Adrenal gland (tissue), 12 donors: ENCODE measurements around the gene IPPK. TPM values are rescaled to one million over a fixed set of nuclear protein-coding genes. Genes with fewer than 3 reads are reported as not detected.

Source experiments
- DNase-seq, 7 donors: peaks; one replicate each; pipeline ENCODE4 v3.0.0-alpha.2; 2019 to 2020
- H3K27ac ChIP-seq, 5 donors: fragments of 200-600 bp; sonication (generic) in 4 of 5; 1 replicate in 3 of 5; 2 replicates in 2 of 5; pipeline versions ENCODE4 v1.5.1 to v1.8.0; 2016 to 2020; ENCODE audit warnings: mild to moderate bottlenecking in 1 of 5
- H3K27me3 ChIP-seq: fragments of 200-600 bp; 2 replicates; pipeline ENCODE4 v1.8.0; 2021
- H3K36me3 ChIP-seq, 2 donors: fragments of 200-600 bp; replicated peaks in 1 of 2; 1 replicate in 1 of 2; 2 replicates in 1 of 2; pipeline versions ENCODE4 v1.5.1 to v1.8.0; 2018 to 2022
- H3K4me1 ChIP-seq, 2 donors: fragments of 200-600 bp; replicated peaks in 1 of 2; 1 replicate in 1 of 2; 2 replicates in 1 of 2; pipeline versions ENCODE4 v1.5.1 to v1.8.0; 2018 to 2021
- H3K4me3 ChIP-seq, 4 donors: fragments of 200-600 bp; sonication (generic) in 3 of 4; one replicate each; pipeline ENCODE4 v1.5.1; 2016 to 2018
- H3K9me3 ChIP-seq, 3 donors: fragments of 200-600 bp; sonication (generic) in 1 of 3; replicated peaks in 1 of 3; 1 replicate in 2 of 3; 2 replicates in 1 of 3; pipeline versions ENCODE4 v1.5.1 to v1.8.0; 2016 to 2021
- POLR2A ChIP-seq, 2 donors: fragments of 450-650 bp; IDR thresholded peaks; one replicate each; pipeline ENCODE4 v1.6.1; 2017; ENCODE audit warnings: antibody characterized with exemption in 2 of 2, mild to moderate bottlenecking in 2 of 2, moderate library complexity in 1 of 2
- WGBS, 4 donors: extraction: QIAGEN DNeasy Blood & Tissue Kit in 2 of 4; methylation state at CpG; one replicate each; pipeline versions ENCODE4 v1.1.5 to v1.1.7; 2013 to 2017; 5-methylcytosine and 5-hydroxymethylcytosine counted together
- intact Hi-C, 2 donors: fragments of 100-400 bp; cut with DNase I; formaldehyde crosslinking; loops; one replicate each; pipeline versions ENCODE4 v1.14.1 to v1.15.0; 2022 to 2023
- polyA plus RNA-seq, 3 donors: library from polyadenylated mRNA; stranded (reverse); fragments of 200-250 nt in 2 of 3; fragments of 350-450 nt in 1 of 3; fragmentation: Illumina TruSeq in 1 of 3; extraction: RNeasy Lipid Tissue Mini Kit (QIAGEN cat#74804) in 1 of 3; gene quantifications; one replicate each; pipeline ENCODE4 v1.2.3, GENCODE V29; 2013 to 2014
- total RNA-seq, 9 donors: library from RNA; depleted of rRNA in 4 of 9; stranded (reverse); fragments of >200 nt in 4 of 9; fragments of 120-200 nt in 1 of 9; fragmentation: NEBNext Ultra II Directional in 1 of 9; extraction: Animal tissue kit (Norgen Biotek cat#: 25700) in 1 of 9; gene quantifications; one replicate each; pipeline versions ENCODE4 v1.1.0 to v1.2.4, GENCODE V29; 2013 to 2023
- TF ChIP-seq, protein P1 (sequence below), 6 experiments: fragments of 450-650 bp in 4 of 6; fragments of 200-600 bp in 2 of 6; sonication (generic) in 1 of 6; IDR thresholded peaks; 1 replicate in 5 of 6; 2 replicates in 1 of 6; pipeline versions ENCODE4 v1.5.1 to v1.8.0; 2016 to 2021; ENCODE audit warnings: antibody characterized with exemption in 6 of 6, mild to moderate bottlenecking in 2 of 6, moderate library complexity in 1 of 6
- donor health status: healthy with polysubstance abuse.
- donor health status: Bipolar disorder and iron deficiency.
- donor health status: DM: yes; HTN: yes; CAD: no.
- donor health status: DM: no; HTN: no; CAD: no.
- donor health status: DM: no; HTN: no; CAD: no.
- donor health status: DM: yes; HTN: yes; CAD: no.

IPPK gene
- total and polyA plus RNA-seq, 12 donors, result 2.9 to 22.2 (median 9.0) TPM

DNA sequence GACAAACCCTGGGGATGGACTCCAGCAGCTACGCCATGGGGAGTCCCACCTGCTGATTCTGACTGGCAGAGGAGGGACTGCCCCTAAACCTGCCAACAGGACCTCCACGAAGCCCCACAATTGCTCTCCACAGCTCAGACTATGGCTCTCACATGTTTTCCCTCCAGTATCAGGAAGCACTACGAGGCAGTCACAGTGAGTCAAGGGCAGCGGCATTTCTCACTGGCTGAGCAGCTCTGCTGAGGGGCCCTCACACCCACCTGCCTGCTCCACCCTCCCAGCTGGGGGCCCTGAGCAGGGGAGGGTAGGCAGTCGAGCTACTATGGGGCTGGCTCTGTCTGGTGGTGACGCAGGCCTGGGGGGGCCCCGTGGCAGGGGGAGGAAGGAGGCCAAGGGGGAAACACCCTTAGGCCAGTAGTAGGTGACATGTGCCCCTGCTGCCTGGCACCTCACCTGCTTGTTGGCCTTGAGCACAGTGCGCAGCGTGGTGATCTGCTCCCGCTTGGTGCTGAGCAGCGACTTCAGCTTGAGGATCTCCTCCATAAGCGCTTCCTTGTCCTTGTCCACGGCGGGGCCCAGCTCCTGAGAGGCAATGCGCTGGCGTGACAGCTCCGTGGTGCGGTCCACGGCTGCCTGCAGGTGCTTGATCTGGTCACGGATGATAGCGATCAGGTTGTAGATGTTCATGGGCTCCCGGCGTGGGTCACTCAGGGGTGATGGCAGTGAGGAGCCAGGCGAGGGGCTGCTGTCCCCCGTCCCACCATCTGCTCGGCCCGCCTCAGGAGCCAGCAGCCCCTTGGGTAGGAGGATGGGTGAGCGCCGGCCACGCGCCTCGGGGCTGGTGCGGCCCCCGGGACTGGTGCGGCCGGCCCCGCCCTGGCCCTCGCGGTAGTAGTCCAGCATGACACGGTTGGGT lies 48.4 kb upstream of the IPPK start:
- Histone ChIP-seq H3K27me3 (no peaks in the 10 kb centered on the region), H3K4me1 (no peaks in the 10 kb centered on the region), H3K36me3 (peaks cover 0 to 90% of the 10 kb centered on the region in 2 donors), H3K9me3 (no peaks in the 10 kb centered on the region), H3K27ac (no peak overlapping the region), H3K4me3 (no peak overlapping the region)
- no peak for TF ChIP-seq POLR2A (IDR thresholded peaks at IDR 0.05)
- TF ChIP-seq, protein P1, sequence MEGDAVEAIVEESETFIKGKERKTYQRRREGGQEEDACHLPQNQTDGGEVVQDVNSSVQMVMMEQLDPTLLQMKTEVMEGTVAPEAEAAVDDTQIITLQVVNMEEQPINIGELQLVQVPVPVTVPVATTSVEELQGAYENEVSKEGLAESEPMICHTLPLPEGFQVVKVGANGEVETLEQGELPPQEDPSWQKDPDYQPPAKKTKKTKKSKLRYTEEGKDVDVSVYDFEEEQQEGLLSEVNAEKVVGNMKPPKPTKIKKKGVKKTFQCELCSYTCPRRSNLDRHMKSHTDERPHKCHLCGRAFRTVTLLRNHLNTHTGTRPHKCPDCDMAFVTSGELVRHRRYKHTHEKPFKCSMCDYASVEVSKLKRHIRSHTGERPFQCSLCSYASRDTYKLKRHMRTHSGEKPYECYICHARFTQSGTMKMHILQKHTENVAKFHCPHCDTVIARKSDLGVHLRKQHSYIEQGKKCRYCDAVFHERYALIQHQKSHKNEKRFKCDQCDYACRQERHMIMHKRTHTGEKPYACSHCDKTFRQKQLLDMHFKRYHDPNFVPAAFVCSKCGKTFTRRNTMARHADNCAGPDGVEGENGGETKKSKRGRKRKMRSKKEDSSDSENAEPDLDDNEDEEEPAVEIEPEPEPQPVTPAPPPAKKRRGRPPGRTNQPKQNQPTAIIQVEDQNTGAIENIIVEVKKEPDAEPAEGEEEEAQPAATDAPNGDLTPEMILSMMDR (IDR thresholded peaks at IDR 0.05), result no peak
- intact Hi-C loops, result loop anchor here (5.0 to 10.0 kb wide), 2 partner anchors 46 to 74 kb away; partner anchors contain the start of gene BICD2 (in 2 of the 2)
- WGBS, 4 donors, result 90 to 96% (median 92%) methylated on average over 16 to 40 of the region's 40 CpGs
- DNase-seq, result peak in 1 of 7 donors; percentile 19

DNA sequence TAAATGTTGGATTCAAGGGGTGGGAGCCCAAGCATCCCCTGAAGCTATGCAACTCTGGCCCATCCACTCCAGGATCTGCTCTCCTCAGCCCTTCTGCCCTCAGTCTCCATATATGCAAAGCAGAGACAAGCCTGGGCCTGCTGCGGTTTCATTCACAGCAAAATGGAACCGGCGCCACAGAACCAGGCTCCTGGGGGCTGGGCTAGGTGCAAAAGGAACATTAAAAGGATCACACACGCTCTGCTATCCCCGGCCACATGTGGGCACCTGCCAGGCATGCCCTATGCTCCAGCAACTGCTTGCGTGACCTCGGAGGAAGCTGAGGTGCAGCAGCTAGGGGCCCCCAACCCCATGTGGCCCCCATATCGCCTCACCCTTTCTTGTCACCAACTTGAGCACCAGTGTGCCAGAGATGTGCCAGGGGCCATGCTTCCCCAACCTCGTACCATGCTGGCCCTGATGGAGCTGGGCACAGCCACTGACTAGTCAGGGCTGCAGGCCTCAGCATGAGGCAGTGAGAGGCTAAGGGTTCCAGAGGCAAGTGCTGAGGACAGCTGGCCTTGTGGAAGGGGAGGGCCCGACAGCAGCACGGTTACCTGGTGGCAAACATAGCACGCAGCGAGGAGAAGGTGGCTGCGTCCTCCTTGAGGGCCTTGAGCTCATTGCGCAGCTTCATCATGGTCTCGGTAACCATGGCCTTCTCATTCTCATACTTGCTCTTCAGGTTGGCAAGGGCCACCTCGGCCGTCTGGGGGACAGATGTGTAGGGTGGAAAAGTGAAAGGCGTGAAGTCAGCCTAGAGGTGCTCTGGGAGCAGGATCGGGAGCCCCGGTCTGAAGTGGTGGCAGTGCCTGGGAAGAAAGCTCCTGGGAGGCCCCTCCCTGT lies 47.5 kb upstream of the IPPK start:
- H3K27ac ChIP-seq, result no peak overlapping the region
- TF ChIP-seq POLR2A (IDR thresholded peaks at IDR 0.05), result no peak
- TF ChIP-seq, protein P1 (IDR thresholded peaks at IDR 0.05), result no peak
- 90 to 95% (median 92%) methylated on average over 15 to 21 of the region's 21 CpGs for WGBS, 4 donors

DNA sequence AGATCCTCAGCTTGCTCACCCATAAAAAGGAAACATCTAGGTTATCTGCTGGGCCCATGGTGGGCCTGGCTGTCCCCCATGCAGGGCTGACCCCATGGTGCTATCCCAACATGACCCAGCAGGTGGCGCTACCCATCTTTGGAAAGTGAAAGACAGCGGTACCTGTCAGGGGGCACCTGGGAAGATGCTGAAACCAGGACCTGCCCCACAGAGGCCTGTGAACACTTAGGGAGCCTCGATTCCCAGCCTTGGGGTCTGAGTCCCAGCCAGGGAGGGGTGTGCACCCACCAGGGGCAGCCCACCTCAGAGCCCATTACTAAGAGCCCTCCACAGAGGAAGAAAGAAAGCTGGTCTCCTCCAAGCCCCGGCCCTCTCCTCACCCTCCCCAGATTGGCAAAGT lies 46.6 kb upstream of the IPPK start:
- Histone ChIP-seq H3K4me3 (no peak overlapping the region), H3K27me3 (no peaks in the 10 kb centered on the region), H3K4me1 (no peaks in the 10 kb centered on the region), H3K27ac (peak overlapping the region in 1 of 5 donors; percentile 55), H3K9me3 (no peaks in the 10 kb centered on the region), H3K36me3 (peaks cover 0 to 86% of the 10 kb centered on the region in 2 donors)
- 22 to 33% (median 30%) methylated on average over 2 to 4 of the region's 4 CpGs for WGBS, 4 donors
- intact Hi-C loops, result loop anchor here (5.0 to 10.0 kb wide), 2 partner anchors 48 to 76 kb away; partner anchors contain the start of gene BICD2 (in 2 of the 2)
- DNase-seq, result peak; percentile 36 to 86 (median 66)
- TF ChIP-seq, protein P1 (IDR thresholded peaks at IDR 0.05), result peak; percentile 82 to 94 (median 90)
- no peak for TF ChIP-seq POLR2A (IDR thresholded peaks at IDR 0.05)

More for the DNA sequence above, 47.5 kb upstream of the IPPK start:
- no peak overlapping the region for H3K4me3 ChIP-seq
- intact Hi-C loops, result loop anchor here (5.0 to 10.0 kb wide), 2 partner anchors 47 to 75 kb away; partner anchors contain the start of gene BICD2 (in 2 of the 2)
- peak in 1 of 7 donors; percentile 18 for DNase-seq
- H3K36me3 ChIP-seq, result peaks cover 0 to 94% of the 10 kb centered on the region in 2 donors
- H3K9me3 ChIP-seq, result no peaks in the 10 kb centered on the region
- no peaks in the 10 kb centered on the region for H3K4me1 ChIP-seq
- H3K27me3 ChIP-seq, result no peaks in the 10 kb centered on the region
